D721Med (cell line): Measurements from ENCODE around the gene WRAP73.

ENCODE experiments used
- DNase-seq: peaks from one replicate; pipeline ENCODE4 v3.0.0; 2011; ENCODE audit warnings: low spot score; ENCODE audit not compliant: insufficient read length
- FAIRE-seq: peaks from 2 replicates; lab custom pipeline; 2011; peaks lifted over from hg19 to GRCh38; lab: Jason Lieb, UNC
- TF ChIP-seq, protein P1 (sequence below): IDR thresholded peaks from 2 replicates; pipeline ENCODE4 v1.5.1; 2012; ENCODE audit warnings: mild to moderate bottlenecking, control low read depth; ENCODE audit not compliant: insufficient read depth; ENCODE audit errors: missing control alignments

Gene WRAP73

DNA sequence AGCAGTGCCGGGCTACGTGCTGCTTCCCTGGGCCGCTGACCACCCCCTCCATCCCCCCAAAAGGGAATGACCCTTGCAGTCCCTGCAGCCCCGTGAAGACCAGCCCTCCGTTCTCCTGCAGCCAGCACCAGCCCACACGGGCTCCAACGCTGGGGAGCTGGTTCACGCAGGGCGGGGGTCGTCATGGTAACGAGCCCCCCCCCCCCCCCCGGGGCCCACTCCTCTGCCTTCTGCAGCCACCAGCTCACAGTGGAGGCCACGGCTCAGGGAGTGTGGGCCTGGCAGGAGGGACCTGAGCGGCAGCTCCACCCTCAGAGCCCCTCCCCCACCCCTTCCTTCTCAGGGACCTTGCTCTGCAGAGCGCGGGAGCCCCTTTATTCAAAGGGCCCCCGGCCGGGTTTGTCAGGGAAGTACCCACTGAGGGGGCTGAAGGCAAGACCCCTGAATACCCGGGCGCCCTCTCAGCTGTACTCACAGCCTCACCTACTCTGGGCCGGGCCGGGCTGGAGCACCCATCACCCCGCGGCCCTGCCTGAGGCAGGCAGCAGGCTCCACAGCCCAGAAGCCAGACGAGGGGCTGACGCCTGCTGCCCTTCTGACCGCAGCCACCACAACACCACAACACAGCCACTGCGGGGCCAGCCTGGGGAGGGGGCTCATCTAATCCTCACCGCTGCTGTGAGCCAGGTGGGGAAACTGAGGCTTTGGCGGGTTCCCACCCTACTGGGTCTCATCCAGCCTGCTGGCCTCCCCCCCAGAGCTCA, 51.2 kb downstream of the WRAP73 start:
- TF ChIP-seq, protein P1, sequence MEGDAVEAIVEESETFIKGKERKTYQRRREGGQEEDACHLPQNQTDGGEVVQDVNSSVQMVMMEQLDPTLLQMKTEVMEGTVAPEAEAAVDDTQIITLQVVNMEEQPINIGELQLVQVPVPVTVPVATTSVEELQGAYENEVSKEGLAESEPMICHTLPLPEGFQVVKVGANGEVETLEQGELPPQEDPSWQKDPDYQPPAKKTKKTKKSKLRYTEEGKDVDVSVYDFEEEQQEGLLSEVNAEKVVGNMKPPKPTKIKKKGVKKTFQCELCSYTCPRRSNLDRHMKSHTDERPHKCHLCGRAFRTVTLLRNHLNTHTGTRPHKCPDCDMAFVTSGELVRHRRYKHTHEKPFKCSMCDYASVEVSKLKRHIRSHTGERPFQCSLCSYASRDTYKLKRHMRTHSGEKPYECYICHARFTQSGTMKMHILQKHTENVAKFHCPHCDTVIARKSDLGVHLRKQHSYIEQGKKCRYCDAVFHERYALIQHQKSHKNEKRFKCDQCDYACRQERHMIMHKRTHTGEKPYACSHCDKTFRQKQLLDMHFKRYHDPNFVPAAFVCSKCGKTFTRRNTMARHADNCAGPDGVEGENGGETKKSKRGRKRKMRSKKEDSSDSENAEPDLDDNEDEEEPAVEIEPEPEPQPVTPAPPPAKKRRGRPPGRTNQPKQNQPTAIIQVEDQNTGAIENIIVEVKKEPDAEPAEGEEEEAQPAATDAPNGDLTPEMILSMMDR = no peak
- no peak for FAIRE-seq
- DNase-seq = no peak

DNA sequence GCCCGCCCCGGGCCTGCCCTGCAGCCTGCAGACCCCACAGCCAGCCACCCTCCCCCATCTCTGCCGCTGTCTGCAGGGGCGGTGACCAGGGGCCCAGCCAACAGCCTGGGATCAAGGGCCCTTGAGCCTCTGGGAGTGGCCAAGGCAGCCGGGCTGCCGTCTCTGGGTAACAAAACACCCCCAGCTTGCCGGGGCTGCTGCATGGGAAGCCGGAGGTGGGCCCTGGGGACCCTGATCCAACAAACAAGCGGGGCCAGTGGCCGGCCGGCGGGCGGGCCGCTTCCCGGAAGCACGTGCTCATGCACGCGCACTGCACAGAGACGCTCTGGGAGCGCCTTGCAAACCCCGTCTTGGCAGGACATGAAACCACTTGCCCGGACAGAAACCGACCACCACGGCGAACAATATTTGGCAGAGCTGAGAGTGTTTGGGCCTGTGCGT, 51.8 kb downstream of the WRAP73 start:
- TF ChIP-seq, protein P1 = no peak
- DNase-seq (no peak), FAIRE-seq (no peak)

DNA sequence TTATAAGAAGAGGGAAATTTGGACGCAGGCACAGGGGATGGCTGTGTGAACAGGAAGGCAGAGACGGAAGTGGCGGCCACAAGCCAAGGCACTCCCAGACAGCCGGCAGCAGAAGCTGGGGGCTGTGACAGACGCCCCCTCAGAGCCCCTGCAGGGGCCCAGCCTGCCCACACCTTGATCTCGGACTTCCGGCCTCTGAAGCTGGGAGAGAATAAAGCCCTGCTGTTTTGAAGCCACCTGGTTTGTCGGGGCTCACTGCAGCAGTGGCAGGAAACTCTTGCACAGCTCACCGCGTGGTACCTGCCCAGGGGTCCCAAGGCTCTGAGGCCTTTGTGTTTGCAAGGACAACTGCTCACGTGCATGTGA, 52.3 kb downstream of the WRAP73 start:
- DNase-seq (no peak), FAIRE-seq (no peak)
- TF ChIP-seq, protein P1 = no peak

DNA sequence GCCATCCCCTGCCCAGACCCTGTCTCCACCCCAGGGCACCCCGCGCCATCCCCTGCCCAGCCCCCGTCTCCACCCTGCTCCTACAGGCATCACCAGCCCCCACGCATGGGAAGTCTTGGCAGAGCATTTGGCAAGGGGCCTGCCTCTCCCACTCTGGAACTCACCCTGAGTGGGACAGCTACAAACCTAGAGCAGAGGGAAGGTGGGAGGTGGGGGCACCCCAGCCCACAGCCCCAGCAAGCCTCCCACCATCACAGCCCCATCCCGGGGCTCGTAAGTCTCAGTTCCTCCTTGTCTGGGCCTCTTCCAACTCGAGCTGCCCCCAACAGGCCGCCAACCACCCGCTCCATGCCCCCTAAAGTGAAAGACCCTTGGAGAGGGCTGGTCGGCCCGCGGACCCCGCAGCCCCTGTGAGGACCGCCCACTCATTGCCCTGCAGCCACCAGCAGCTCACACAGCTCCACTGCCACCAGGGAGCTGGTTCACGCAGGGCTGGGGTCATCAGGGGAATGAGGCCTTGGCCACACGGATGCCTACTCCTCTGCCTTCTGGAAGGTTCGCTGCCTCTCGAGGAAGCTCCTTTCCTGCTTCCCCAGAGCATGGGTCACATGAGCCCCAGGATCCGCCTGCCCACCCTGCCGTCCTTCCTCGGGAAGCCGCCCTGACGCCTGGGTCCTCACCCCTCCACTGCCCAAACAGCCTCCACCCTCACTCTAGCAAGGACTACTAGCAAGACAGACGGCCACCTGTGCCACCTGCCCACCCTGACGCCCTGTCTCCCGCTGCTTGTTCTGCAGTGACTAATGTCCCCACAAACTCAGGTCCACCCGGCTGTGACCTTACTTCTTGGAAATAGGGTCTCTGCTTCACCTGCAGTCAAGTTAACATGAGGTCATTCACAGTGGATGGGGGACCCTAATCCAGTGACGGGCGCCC, 53.0 kb downstream of the WRAP73 start:
- TF ChIP-seq, protein P1 = no peak
- FAIRE-seq (no peak), DNase-seq (no peak)

DNA sequence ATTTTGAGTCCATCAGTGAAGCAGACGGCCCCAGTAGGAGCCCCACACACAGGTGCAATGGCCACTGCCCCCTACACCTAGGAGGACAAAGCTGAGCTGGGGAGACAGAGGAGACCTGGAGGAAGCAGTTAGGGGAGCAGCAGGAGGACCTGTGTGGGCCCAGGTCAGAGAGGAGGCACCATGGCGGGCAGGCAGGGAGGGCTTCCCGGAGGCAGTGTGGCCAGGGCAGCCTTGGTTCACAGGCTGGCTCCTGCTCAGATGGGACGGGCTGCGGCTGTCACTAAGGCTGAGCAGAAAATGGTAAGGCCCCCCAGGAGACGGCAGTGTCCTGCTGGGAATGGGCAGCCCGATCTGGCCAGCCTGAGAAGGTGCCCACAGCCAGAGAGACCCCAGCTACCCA, 54.0 kb downstream of the WRAP73 start:
- TF ChIP-seq, protein P1 = no peak
- DNase-seq = no peak
- no peak for FAIRE-seq

DNA sequence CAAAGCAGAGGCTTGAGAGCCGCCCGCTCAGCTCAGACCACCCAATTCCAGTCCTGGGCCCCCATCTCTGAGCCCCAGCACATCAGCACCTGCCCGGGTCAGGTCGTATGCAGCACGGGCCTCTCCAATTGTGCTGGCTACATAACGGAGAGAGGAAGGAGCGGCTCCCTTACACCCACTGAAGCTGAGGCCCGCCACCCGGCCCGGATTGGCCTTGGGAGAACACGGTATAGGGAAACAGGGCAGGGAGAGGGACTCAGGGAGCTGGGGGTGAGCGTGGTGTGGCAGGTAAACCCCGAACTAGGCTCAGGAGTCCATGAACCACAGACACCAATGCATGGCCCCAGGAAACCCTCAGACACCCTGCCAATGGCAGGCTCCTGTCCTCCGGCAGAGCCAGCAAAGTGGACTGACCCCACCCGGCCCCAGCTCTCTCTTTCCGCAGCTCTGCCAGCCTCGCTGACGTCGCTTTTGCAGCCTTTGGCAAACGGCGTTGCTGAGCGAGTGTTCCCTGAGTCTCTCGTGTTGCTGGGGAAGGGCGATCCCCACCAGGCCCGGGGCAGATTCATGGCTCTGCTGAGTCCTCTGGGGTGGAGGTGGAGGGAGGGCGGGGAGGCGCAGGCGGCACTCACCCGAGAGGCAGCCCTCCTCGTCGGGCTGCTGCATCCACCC, 55.1 kb downstream of the WRAP73 start:
- TF ChIP-seq, protein P1 = no peak
- FAIRE-seq (no peak), DNase-seq (no peak)
